ENCODE measurements around the gene BEGAIN. TPM values are rescaled to one million over a fixed set of nuclear protein-coding genes. Genes with fewer than 3 reads are reported as not detected.

BEGAIN gene
- total and polyA plus RNA-seq, 2 experiments from 2014 or later: 0.11 to 0.65 TPM

DNA sequence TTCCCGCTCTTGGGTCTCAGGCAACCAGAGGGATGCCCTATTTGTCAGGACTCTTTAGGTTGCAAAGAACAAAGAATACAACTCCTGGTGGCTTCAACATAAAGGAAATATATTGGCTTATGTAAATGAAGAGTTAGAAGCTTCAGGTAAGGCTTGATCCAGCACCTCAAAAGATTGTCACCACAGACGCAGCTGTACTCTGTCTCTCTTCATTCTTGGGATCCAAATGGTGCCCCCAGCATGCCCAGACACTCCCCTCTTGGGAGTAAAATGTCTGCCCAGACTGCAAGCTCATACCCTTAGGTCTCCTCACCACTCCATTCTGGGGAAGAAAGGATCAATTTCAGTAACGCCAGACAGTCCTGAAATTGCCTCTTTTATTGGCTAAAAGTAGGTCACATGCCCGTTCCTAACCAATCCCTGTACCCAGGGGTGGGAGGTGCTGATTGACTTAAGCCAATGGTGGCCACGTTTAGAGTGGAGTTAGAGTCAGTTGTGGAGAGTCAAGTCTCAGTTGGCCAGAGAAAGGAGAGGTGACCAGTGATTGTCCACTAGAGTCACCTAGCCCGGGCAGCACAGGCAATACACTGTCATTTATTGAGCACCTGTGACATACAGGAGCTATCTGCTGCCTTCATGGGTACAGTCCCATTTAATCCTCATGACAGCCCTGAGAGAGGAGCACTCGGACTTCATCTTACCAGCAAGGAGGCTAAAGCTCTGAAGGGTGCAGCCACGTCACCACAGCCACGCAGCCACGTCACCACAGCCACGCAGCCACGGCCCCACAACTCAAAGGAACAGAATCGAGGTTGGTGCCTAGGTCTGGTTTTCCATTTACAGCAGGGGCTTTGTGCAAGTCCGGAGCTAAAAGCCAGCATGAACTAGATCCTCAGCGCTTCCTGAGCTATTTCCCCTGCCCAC is 19.7 kb upstream of the BEGAIN start:
- no peak overlapping the region for H3K4me2 ChIP-seq (ENCODE audit: unreplicated experiment)
- no peak overlapping the region for H3K4me3 ChIP-seq
- no peak for DNase-seq
- H4K20me1 ChIP-seq (ENCODE audit: insufficient read depth): no peaks in the 10 kb centered on the region
- WGBS, 2 experiments (ENCODE audit: low coverage in 1 of 2, low lambda C conversion rate in 2 of 2, missing lambda C conversion rate in 2 of 2): 60 to 62% methylated on average over 15 of the region's 15 CpGs
- no peaks in the 10 kb centered on the region for H3K79me2 ChIP-seq (ENCODE audit: insufficient read depth)
- H3K9me3 ChIP-seq (ENCODE audit: low read depth): no peaks in the 10 kb centered on the region
- H3K4me1 ChIP-seq (ENCODE audit: insufficient read depth): no peaks in the 10 kb centered on the region
- H3K27ac ChIP-seq: no peak overlapping the region
- no peaks in the 10 kb centered on the region for H3K36me3 ChIP-seq (ENCODE audit: low read depth)
- H3K9ac ChIP-seq: no peak overlapping the region
- TF ChIP-seq EZH2 (IDR thresholded peaks at IDR 0.05; ENCODE audit: insufficient read depth, poor library complexity, severe bottlenecking) (no peak), EZH2phosphoT487 (IDR thresholded peaks at IDR 0.05; ENCODE audit: insufficient read depth, low read depth) (no peak)
- no peaks in the 10 kb centered on the region for H3K9me2 ChIP-seq (ENCODE audit: insufficient read depth)
- no peak overlapping the region for H2AFZ ChIP-seq
- in situ Hi-C loops (cut with MboI): no loop called here
- no peaks in the 10 kb centered on the region for H3F3A ChIP-seq (ENCODE audit: insufficient read depth)
- peaks cover 21% of the 10 kb centered on the region for H3K27me3 ChIP-seq (replicated peaks; ENCODE audit: insufficient read depth)

DNA sequence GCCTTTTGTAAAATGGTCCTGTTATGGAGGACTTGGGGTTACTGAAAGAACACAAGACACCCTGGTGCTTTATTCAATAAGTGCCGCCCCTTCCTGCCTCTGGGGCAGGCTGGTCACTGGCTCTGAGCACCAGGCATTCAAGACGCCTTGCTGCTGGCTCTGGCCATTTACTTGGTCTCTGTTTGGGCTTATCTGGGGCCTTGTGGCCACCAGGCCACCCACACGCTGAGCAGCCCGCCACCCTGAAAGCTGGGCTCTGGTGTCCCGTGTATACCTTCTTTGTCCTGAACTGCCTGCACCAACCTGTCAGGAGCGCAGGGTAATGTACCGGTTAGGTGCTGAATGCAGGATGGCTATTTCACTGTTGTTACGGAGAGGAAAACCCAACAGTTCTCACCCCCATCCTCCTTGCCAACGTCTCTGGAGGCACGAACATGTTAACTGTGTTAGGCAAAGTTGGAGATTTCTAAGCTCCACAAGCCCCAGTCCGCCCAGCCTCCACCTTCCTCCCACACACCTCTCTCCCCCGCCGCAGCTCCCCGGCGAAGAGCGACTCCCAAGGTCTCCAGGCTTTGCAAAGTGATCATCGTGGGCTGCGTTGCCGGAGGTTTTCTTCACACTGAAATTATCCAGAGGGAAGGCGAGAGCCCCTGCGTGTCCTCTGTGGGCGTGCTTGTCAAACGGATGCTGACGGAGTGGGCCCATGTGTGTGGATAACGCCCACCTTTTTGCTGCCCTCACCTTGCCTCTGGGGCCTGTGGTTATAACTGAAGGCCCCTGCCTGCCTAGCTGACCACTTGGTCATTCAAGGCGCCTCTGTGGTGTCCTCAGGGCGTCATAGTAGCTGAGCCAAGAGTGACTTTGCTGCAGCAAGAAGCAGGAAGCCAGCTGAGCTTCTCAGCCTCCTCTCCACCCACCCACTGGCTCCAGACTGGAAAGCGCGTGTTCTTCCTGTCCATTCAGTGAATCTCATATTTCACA is 18.8 kb upstream of the BEGAIN start:
- Histone ChIP-seq H3K79me2 (ENCODE audit: insufficient read depth) (no peaks in the 10 kb centered on the region), H3K27me3 (replicated peaks; ENCODE audit: insufficient read depth) (peaks cover 23% of the 10 kb centered on the region), H3K9me2 (ENCODE audit: insufficient read depth) (no peaks in the 10 kb centered on the region), H3K9ac (no peak overlapping the region), H3F3A (ENCODE audit: insufficient read depth) (no peaks in the 10 kb centered on the region), H4K20me1 (ENCODE audit: insufficient read depth) (no peaks in the 10 kb centered on the region), H3K36me3 (ENCODE audit: low read depth) (no peaks in the 10 kb centered on the region), H2AFZ (no peak overlapping the region), H3K9me3 (ENCODE audit: low read depth) (no peaks in the 10 kb centered on the region), H3K4me3 (no peak overlapping the region), H3K4me1 (ENCODE audit: insufficient read depth) (no peaks in the 10 kb centered on the region), H3K4me2 (ENCODE audit: unreplicated experiment) (no peak overlapping the region), H3K27ac (no peak overlapping the region)
- TF ChIP-seq EZH2 (IDR thresholded peaks at IDR 0.05; ENCODE audit: insufficient read depth, poor library complexity, severe bottlenecking) (no peak), EZH2phosphoT487 (IDR thresholded peaks at IDR 0.05; ENCODE audit: insufficient read depth, low read depth) (no peak)
- in situ Hi-C loops (cut with MboI): no loop called here
- 66 to 68% methylated on average over 29 of the region's 29 CpGs for WGBS, 2 experiments (ENCODE audit: low coverage in 1 of 2, low lambda C conversion rate in 2 of 2, missing lambda C conversion rate in 2 of 2)
- DNase-seq: peak; percentile 41

DNA sequence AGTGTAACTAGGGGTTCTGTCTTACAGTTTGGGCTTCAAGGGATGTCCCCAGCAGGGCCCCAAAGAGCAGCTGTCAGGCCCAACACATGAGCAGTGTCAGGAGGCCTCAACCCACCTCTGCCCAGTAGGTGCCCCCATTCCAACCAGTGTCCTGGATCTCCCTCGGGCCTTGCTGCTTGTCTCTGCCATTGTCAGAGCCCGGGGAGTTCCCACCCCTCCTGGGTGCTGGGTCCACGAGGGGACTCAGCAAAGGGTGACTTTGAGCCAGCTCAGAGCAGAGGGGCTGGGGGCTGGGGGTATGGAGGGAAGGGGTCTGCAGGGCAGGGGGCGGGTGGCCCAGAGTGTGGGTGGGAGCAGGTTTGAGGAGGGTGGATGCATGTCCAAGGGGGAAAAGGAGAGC is 18.0 kb upstream of the BEGAIN start:
- H3K27me3 ChIP-seq (replicated peaks; ENCODE audit: insufficient read depth): peaks cover 28% of the 10 kb centered on the region
- no peaks in the 10 kb centered on the region for H3K79me2 ChIP-seq (ENCODE audit: insufficient read depth)
- no peak overlapping the region for H3K9ac ChIP-seq
- TF ChIP-seq EZH2 (IDR thresholded peaks at IDR 0.05; ENCODE audit: insufficient read depth, poor library complexity, severe bottlenecking) (no peak), EZH2phosphoT487 (IDR thresholded peaks at IDR 0.05; ENCODE audit: insufficient read depth, low read depth) (no peak)
- H3K36me3 ChIP-seq (ENCODE audit: low read depth): no peaks in the 10 kb centered on the region
- H3K27ac ChIP-seq: no peak overlapping the region
- WGBS, 2 experiments (ENCODE audit: low coverage in 1 of 2, low lambda C conversion rate in 2 of 2, missing lambda C conversion rate in 2 of 2): 26 to 39% methylated on average over 3 to 4 of the region's 4 CpGs
- H4K20me1 ChIP-seq (ENCODE audit: insufficient read depth): no peaks in the 10 kb centered on the region
- in situ Hi-C loops (cut with MboI): no loop called here
- no peak for DNase-seq
- H3K9me2 ChIP-seq (ENCODE audit: insufficient read depth): no peaks in the 10 kb centered on the region
- no peaks in the 10 kb centered on the region for H3K9me3 ChIP-seq (ENCODE audit: low read depth)
- no peak overlapping the region for H3K4me2 ChIP-seq (ENCODE audit: unreplicated experiment)
- no peaks in the 10 kb centered on the region for H3F3A ChIP-seq (ENCODE audit: insufficient read depth)
- no peak overlapping the region for H2AFZ ChIP-seq
- H3K4me3 ChIP-seq: no peak overlapping the region
- no peaks in the 10 kb centered on the region for H3K4me1 ChIP-seq (ENCODE audit: insufficient read depth)

GRCh38 chr14:100604709-100605108 is 17.5 kb upstream of the BEGAIN start:
- no peak for TF ChIP-seq EZH2 (IDR thresholded peaks at IDR 0.05; ENCODE audit: insufficient read depth, poor library complexity, severe bottlenecking)
- TF ChIP-seq EZH2phosphoT487 (IDR thresholded peaks at IDR 0.05; ENCODE audit: insufficient read depth, low read depth): no peak
- Histone ChIP-seq H3K9me3 (ENCODE audit: low read depth) (no peaks in the 10 kb centered on the region), H3K4me1 (ENCODE audit: insufficient read depth) (no peaks in the 10 kb centered on the region), H3F3A (ENCODE audit: insufficient read depth) (no peaks in the 10 kb centered on the region), H3K9me2 (ENCODE audit: insufficient read depth) (no peaks in the 10 kb centered on the region), H3K9ac (no peak overlapping the region), H3K27me3 (replicated peaks; ENCODE audit: insufficient read depth) (peaks cover 33% of the 10 kb centered on the region), H3K79me2 (ENCODE audit: insufficient read depth) (no peaks in the 10 kb centered on the region), H3K4me2 (ENCODE audit: unreplicated experiment) (no peak overlapping the region), H4K20me1 (ENCODE audit: insufficient read depth) (no peaks in the 10 kb centered on the region), H3K36me3 (ENCODE audit: low read depth) (no peaks in the 10 kb centered on the region), H2AFZ (no peak overlapping the region), H3K27ac (no peak overlapping the region), H3K4me3 (no peak overlapping the region)
- in situ Hi-C loops (cut with MboI): no loop called here
- 89 to 90% methylated on average over 21 to 24 of the region's 24 CpGs for WGBS, 2 experiments (ENCODE audit: low coverage in 1 of 2, low lambda C conversion rate in 2 of 2, missing lambda C conversion rate in 2 of 2)
- DNase-seq: no peak

Measured in GM23248 (cell line).